Neural progenitor cell (in vitro differentiated cells): ENCODE measurements around the gene NUCB2. TPM values are rescaled to one million over a fixed set of nuclear protein-coding genes. Genes with fewer than 3 reads are reported as not detected.

Experiments used
- DNase-seq: peaks from one replicate; pipeline ENCODE4 v3.0.0-alpha.2; 2016; ENCODE audit warnings: low spot score
- H2AFZ ChIP-seq: fragments of 200-600 bp; sonication (generic); replicated peaks from 2 replicates; pipeline ENCODE4 v1.6.1; 2016; ENCODE audit warnings: antibody characterized with exemption
- H3F3A ChIP-seq: fragments of 200-600 bp; sonication (generic); 2 replicates; pipeline ENCODE4 v1.6.1; 2016; ENCODE audit warnings: antibody characterized with exemption, low read depth
- H3K27ac ChIP-seq: fragments of 200-600 bp; sonication (generic); 2 replicates; pipeline ENCODE4 v1.5.1; 2016; ENCODE audit warnings: mild to moderate bottlenecking
- H3K27me3 ChIP-seq: fragments of 200-600 bp; sonication (generic); 2 replicates; pipeline ENCODE4 v1.6.1; 2016; ENCODE audit warnings: mild to moderate bottlenecking, moderate library complexity
- H3K36me3 ChIP-seq: fragments of 200-600 bp; sonication (generic); 2 replicates; pipeline ENCODE4 v1.5.1; 2016
- H3K4me1 ChIP-seq: fragments of 200-600 bp; sonication (generic); 2 replicates; pipeline ENCODE4 v1.6.1; 2016; ENCODE audit warnings: mixed run types
- H3K4me2 ChIP-seq: fragments of 200-600 bp; sonication (generic); 2 replicates; pipeline ENCODE4 v1.6.1; 2016
- H3K4me3 ChIP-seq: fragments of 200-600 bp; sonication (generic); 2 replicates; pipeline ENCODE4 v1.5.1; 2016
- H3K79me2 ChIP-seq: fragments of 200-600 bp; sonication (generic); 2 replicates; pipeline ENCODE4 v1.6.1; 2016; ENCODE audit warnings: low read depth
- H3K9ac ChIP-seq: fragments of 200-600 bp; sonication (generic); 2 replicates; pipeline ENCODE4 v1.6.1; 2016
- H3K9me3 ChIP-seq: fragments of 200-600 bp; sonication (generic); 2 replicates; pipeline ENCODE4 v1.5.1; 2016; ENCODE audit warnings: low read depth
- H4K20me1 ChIP-seq: fragments of 200-600 bp; sonication (generic); 2 replicates; pipeline ENCODE4 v1.6.1; 2016; ENCODE audit warnings: low read depth
- H3K27ac Mint-ChIP-seq: 3 replicates; pipeline ENCODE4 v1.8.0; 2021; ENCODE audit warnings: mixed read lengths
- H3K27me3 Mint-ChIP-seq: 2 replicates; pipeline ENCODE4 v1.8.0; 2022; ENCODE audit warnings: low read depth, mild to moderate bottlenecking, inconsistent platforms, moderate library complexity, mixed read lengths; ENCODE audit not compliant: insufficient read depth
- H3K36me3 Mint-ChIP-seq: 3 replicates; pipeline ENCODE4 v1.8.0; 2021; ENCODE audit warnings: mixed read lengths
- H3K4me1 Mint-ChIP-seq: 3 replicates; pipeline ENCODE4 v1.8.0; 2021; ENCODE audit warnings: mixed read lengths
- H3K4me3 Mint-ChIP-seq: 3 replicates; pipeline ENCODE4 v1.8.0; 2021; ENCODE audit warnings: mild to moderate bottlenecking, moderate library complexity, mixed read lengths
- H3K9me3 Mint-ChIP-seq: 3 replicates; pipeline ENCODE4 v1.8.0; 2020; ENCODE audit warnings: mixed read lengths
- EZH2 ChIP-seq: fragments of 200-600 bp; sonication (generic); IDR thresholded peaks from 2 replicates; pipeline ENCODE4 v1.6.1; 2017; ENCODE audit warnings: antibody characterized with exemption, mild to moderate bottlenecking, moderate library complexity
- EZH2phosphoT487 ChIP-seq: fragments of 200-600 bp; sonication (generic); IDR thresholded peaks from 2 replicates; pipeline ENCODE4 v1.6.1; 2017; ENCODE audit warnings: antibody characterized with exemption
- total RNA-seq: library from RNA; depleted of rRNA; stranded (reverse); fragments of >200 nt; gene quantifications from 2 replicates; pipeline ENCODE4 v1.2.3, GENCODE V29; 2015; ENCODE audit warnings: low replicate concordance
- TF ChIP-seq, protein P1 (sequence below): fragments of 200-600 bp; sonication (generic); IDR thresholded peaks from 2 replicates; pipeline ENCODE4 v1.5.1; 2017; ENCODE audit warnings: antibody characterized with exemption, mild to moderate bottlenecking

NUCB2 gene
- total RNA-seq, 1 donor from 2014 or later: 80.1 TPM

DNA sequence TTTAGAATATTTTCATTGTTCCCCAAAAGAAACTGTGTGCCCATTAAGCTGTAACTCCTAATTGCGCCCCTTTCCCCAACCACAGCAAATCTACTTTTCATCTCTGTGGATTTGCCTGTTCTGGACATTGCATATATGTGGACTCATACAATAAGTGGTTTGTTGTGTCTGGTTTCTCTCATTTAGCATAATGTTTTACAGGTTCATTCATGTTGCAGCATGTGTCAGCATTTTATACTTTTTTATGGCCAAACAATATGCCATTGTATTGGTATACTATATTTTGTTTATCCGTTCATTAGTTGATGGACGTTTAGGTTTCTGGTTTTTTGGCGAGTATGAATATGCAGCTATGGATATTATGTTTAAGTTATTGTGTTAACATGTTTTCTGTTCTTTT lies 23.8 kb downstream of the NUCB2 start:
- no peaks in the 10 kb centered on the region for H3K9me3 Mint-ChIP-seq
- H3F3A ChIP-seq: no peaks in the 10 kb centered on the region
- TF ChIP-seq EZH2 (no peak), EZH2phosphoT487 (no peak)
- TF ChIP-seq, protein P1, sequence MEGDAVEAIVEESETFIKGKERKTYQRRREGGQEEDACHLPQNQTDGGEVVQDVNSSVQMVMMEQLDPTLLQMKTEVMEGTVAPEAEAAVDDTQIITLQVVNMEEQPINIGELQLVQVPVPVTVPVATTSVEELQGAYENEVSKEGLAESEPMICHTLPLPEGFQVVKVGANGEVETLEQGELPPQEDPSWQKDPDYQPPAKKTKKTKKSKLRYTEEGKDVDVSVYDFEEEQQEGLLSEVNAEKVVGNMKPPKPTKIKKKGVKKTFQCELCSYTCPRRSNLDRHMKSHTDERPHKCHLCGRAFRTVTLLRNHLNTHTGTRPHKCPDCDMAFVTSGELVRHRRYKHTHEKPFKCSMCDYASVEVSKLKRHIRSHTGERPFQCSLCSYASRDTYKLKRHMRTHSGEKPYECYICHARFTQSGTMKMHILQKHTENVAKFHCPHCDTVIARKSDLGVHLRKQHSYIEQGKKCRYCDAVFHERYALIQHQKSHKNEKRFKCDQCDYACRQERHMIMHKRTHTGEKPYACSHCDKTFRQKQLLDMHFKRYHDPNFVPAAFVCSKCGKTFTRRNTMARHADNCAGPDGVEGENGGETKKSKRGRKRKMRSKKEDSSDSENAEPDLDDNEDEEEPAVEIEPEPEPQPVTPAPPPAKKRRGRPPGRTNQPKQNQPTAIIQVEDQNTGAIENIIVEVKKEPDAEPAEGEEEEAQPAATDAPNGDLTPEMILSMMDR: no peak
- no peak for DNase-seq
- H3K36me3 Mint-ChIP-seq: peaks cover 12% of the 10 kb centered on the region
- H3K4me3 Mint-ChIP-seq: no peak overlapping the region
- H3K27me3 ChIP-seq: no peaks in the 10 kb centered on the region
- no peak overlapping the region for H3K4me2 ChIP-seq
- H3K27me3 Mint-ChIP-seq: no peaks in the 10 kb centered on the region
- H3K27ac Mint-ChIP-seq: no peak overlapping the region
- no peak overlapping the region for H3K9ac ChIP-seq
- no peak overlapping the region for H3K4me3 ChIP-seq
- H3K4me1 ChIP-seq: no peaks in the 10 kb centered on the region
- no peak overlapping the region for H3K27ac ChIP-seq
- H3K4me1 Mint-ChIP-seq: no peaks in the 10 kb centered on the region
- no peaks in the 10 kb centered on the region for H3K9me3 ChIP-seq
- H4K20me1 ChIP-seq: no peaks in the 10 kb centered on the region
- H2AFZ ChIP-seq: no peak overlapping the region
- no peaks in the 10 kb centered on the region for H3K79me2 ChIP-seq
- peaks cover 7% of the 10 kb centered on the region for H3K36me3 ChIP-seq

DNA sequence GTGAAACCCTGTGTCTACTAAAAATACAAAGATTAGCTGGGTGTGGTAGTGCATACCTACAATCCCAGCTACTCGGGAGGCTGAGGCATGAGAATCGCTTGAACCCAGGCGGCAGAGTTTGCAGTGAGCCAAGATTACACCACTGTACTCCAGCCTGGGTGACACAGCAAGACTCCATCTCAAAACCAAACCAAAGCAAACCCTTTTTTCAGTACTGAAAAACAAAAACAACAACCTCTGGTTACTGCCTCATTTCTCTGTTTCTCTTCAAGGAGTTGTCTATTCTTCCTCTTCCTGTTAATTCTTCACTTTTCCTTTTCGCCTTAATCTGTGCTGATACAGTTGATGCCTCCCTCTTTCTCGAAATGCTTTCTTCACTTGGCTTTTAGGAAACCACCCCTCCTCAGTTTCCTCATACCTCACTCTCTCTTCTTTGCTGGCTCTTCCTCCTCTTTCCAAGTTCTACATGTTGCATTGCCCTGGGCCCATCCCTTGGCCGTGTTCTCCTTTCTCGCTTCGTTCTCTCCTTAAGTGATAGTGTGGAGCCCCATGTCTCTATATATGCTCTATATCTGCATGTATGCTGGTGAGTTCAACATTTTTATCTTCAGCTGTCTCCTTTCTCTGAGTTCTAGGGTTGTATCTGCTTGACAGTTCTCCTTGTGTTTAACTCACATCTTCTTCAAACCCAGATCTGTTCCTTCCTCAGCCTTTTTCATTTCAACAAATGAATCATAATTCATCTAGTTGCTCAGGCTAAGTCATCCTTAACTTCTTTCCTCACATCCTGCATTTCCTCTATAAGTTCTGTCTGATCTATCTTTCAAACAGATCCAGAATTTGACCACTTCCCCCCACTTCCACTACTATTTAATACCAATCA lies 37.1 kb downstream of the NUCB2 start:
- no peaks in the 10 kb centered on the region for H3K27me3 Mint-ChIP-seq
- Histone ChIP-seq H3K27ac (no peak overlapping the region), H3F3A (no peaks in the 10 kb centered on the region), H3K9ac (no peak overlapping the region), H3K36me3 (peaks cover 10% of the 10 kb centered on the region), H3K4me2 (no peak overlapping the region), H4K20me1 (no peaks in the 10 kb centered on the region), H3K79me2 (no peaks in the 10 kb centered on the region), H2AFZ (no peak overlapping the region), H3K9me3 (no peaks in the 10 kb centered on the region), H3K27me3 (no peaks in the 10 kb centered on the region), H3K4me1 (no peaks in the 10 kb centered on the region), H3K4me3 (no peak overlapping the region)
- no peak overlapping the region for H3K27ac Mint-ChIP-seq
- H3K9me3 Mint-ChIP-seq: no peaks in the 10 kb centered on the region
- TF ChIP-seq EZH2phosphoT487 (no peak), EZH2 (no peak)
- TF ChIP-seq, protein P1: no peak
- H3K4me1 Mint-ChIP-seq: no peaks in the 10 kb centered on the region
- no peak for DNase-seq
- no peak overlapping the region for H3K4me3 Mint-ChIP-seq
- H3K36me3 Mint-ChIP-seq: no peaks in the 10 kb centered on the region

DNA sequence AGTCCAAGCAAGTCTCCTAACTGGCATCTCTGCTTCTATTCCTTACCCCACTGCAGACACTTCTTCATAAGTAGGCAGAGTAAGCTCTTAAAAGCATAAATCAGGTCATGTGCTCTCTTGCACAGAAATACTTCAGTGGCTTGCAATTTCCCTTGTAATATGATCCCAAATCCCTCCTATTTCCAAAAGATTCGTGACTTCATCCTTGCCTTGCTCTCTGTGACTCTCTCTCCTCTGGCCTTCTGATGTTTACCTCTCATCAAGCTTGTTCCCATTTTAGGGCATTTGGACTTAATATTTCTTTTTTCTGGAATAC lies 37.7 kb downstream of the NUCB2 start:
- no peak overlapping the region for H2AFZ ChIP-seq
- H3K4me3 Mint-ChIP-seq: no peak overlapping the region
- H3K4me2 ChIP-seq: no peak overlapping the region

More for the DNA sequence above, 37.7 kb downstream of the NUCB2 start:
- H3K36me3 Mint-ChIP-seq: no peaks in the 10 kb centered on the region
- Histone ChIP-seq H4K20me1 (no peaks in the 10 kb centered on the region), H3K4me3 (no peak overlapping the region), H3K9me3 (no peaks in the 10 kb centered on the region), H3K27ac (no peak overlapping the region), H3K4me1 (no peaks in the 10 kb centered on the region), H3F3A (no peaks in the 10 kb centered on the region), H3K79me2 (no peaks in the 10 kb centered on the region), H3K27me3 (no peaks in the 10 kb centered on the region), H3K9ac (no peak overlapping the region), H3K36me3 (peaks cover 9% of the 10 kb centered on the region)
- no peaks in the 10 kb centered on the region for H3K4me1 Mint-ChIP-seq
- H3K27ac Mint-ChIP-seq: no peak overlapping the region
- no peaks in the 10 kb centered on the region for H3K9me3 Mint-ChIP-seq
- no peak for TF ChIP-seq EZH2phosphoT487
- TF ChIP-seq, protein P1: no peak
- TF ChIP-seq EZH2: no peak
- no peak for DNase-seq
- no peaks in the 10 kb centered on the region for H3K27me3 Mint-ChIP-seq
